GM19438 (cell line): Measurements from ENCODE around the gene PRKAG1.

Experiments
- ATAC-seq: cut with Tn5 transposase; IDR thresholded peaks from one replicate; pipeline ENCODE4 v1.9.1; 2021; ENCODE audit warnings: low read depth; ENCODE audit not compliant: unreplicated experiment

Gene PRKAG1

GRCh38 chr12:49032679-49033447, 14.3 kb upstream of the PRKAG1 start:
- ATAC-seq: no peak

GRCh38 chr12:49032276-49032675, 13.7 kb upstream of the PRKAG1 start:
- no peak for ATAC-seq

GRCh38 chr12:49031573-49032161, 13.1 kb upstream of the PRKAG1 start:
- no peak for ATAC-seq

GRCh38 chr12:49030714-49031572, 12.4 kb upstream of the PRKAG1 start:
- no peak for ATAC-seq

GRCh38 chr12:49030119-49030518, 11.5 kb upstream of the PRKAG1 start:
- ATAC-seq: no peak

GRCh38 chr12:49028666-49029275, 10.2 kb upstream of the PRKAG1 start:
- no peak for ATAC-seq

GRCh38 chr12:49027846-49028555, 9.4 kb upstream of the PRKAG1 start:
- no peak for ATAC-seq

- ATAC-seq: no peak
Measured at GRCh38 chr12:49026678-49027480, 8.3 kb upstream of the PRKAG1 start.

GRCh38 chr12:49026101-49026500, 7.5 kb upstream of the PRKAG1 start:
- ATAC-seq: no peak

GRCh38 chr12:49025463-49025862, 6.9 kb upstream of the PRKAG1 start:
- ATAC-seq: no peak

GRCh38 chr12:49024543-49024942, 6.0 kb upstream of the PRKAG1 start:
- ATAC-seq: no peak

- ATAC-seq: no peak
Measured at GRCh38 chr12:49023812-49024211, 5.2 kb upstream of the PRKAG1 start.

GRCh38 chr12:49022558-49023178, 4.1 kb upstream of the PRKAG1 start:
- no peak for ATAC-seq

GRCh38 chr12:49021292-49021915, 2.8 kb upstream of the PRKAG1 start:
- no peak for ATAC-seq

- no peak for ATAC-seq
Measured at GRCh38 chr12:49020441-49020840, 1.9 kb upstream of the PRKAG1 start.

- ATAC-seq: no peak
Measured at GRCh38 chr12:49019443-49020324, 1.1 kb upstream of the PRKAG1 start.

- ATAC-seq: no peak
Measured at GRCh38 chr12:49019120-49019430, 499 bp upstream of the PRKAG1 start.

- peak; percentile 16 for ATAC-seq
Measured at GRCh38 chr12:49017891-49018260, 700 bp downstream of the PRKAG1 start.
